ENCODE data around the gene NRG3.

NRG3 gene

GRCh38 chr10:82236084-82236731 is 361.2 kb downstream of the NRG3 start:
- DNase-seq: no peak

- DNase-seq: no peak
Observed at GRCh38 chr10:82238291-82238690, 363.3 kb downstream of the NRG3 start.

- no peak for DNase-seq
Observed at GRCh38 chr10:82240408-82240807, 365.4 kb downstream of the NRG3 start.

GRCh38 chr10:82242778-82243177 is 367.8 kb downstream of the NRG3 start:
- DNase-seq: no peak

- no peak for DNase-seq
Observed at GRCh38 chr10:82245157-82245556, 370.2 kb downstream of the NRG3 start.

GRCh38 chr10:82245906-82246560 is 371.0 kb downstream of the NRG3 start:
- no peak for DNase-seq

- DNase-seq: no peak
Observed at GRCh38 chr10:82249141-82249540, 374.1 kb downstream of the NRG3 start.

- no peak for DNase-seq
Observed at GRCh38 chr10:82251222-82251906, 376.4 kb downstream of the NRG3 start.

GRCh38 chr10:82252081-82252480 is 377.1 kb downstream of the NRG3 start:
- no peak for DNase-seq

GRCh38 chr10:82254237-82254636 is 379.2 kb downstream of the NRG3 start:
- no peak for DNase-seq

- DNase-seq: no peak
Observed at GRCh38 chr10:82256275-82256674, 381.3 kb downstream of the NRG3 start.

GRCh38 chr10:82266438-82266837 is 391.4 kb downstream of the NRG3 start:
- no peak for DNase-seq

GRCh38 chr10:82267014-82267413 is 392.0 kb downstream of the NRG3 start:
- DNase-seq: no peak

GRCh38 chr10:82267465-82267864 is 392.5 kb downstream of the NRG3 start:
- DNase-seq: no peak

- DNase-seq: no peak
Observed at GRCh38 chr10:82267960-82268359, 393.0 kb downstream of the NRG3 start.

- no peak for DNase-seq
Observed at GRCh38 chr10:82277591-82277990, 402.6 kb downstream of the NRG3 start.

GRCh38 chr10:82278401-82279182 is 403.6 kb downstream of the NRG3 start:
- no peak for DNase-seq

- no peak for DNase-seq
Observed at GRCh38 chr10:82282782-82283456, 407.9 kb downstream of the NRG3 start.

GRCh38 chr10:82284180-82284579 is 409.2 kb downstream of the NRG3 start:
- DNase-seq: no peak

- no peak for DNase-seq
Observed at GRCh38 chr10:82288461-82288881, 413.5 kb downstream of the NRG3 start.

- DNase-seq: no peak
Observed at GRCh38 chr10:82289945-82290344, 415.0 kb downstream of the NRG3 start.

GRCh38 chr10:82294874-82295378 is 419.9 kb downstream of the NRG3 start:
- DNase-seq: no peak

GRCh38 chr10:82308641-82309040 is 433.6 kb downstream of the NRG3 start:
- no peak for DNase-seq

All from stimulated activated CD4-positive, alpha-beta T cell treated with anti-CD3 and anti-CD28 coated beads, Interleukin-12 subunit alpha, Interleukin-12 subunit beta, amount 100 ng/mL, for 4 hours (primary cell).